ENCODE measurements around the gene OLFML2B. TPM values are rescaled to one million over a fixed set of nuclear protein-coding genes. Genes with fewer than 3 reads are reported as not detected.
A peak's percentile ranks its signal among the peaks of the same experiment; 100 is the strongest.

Gene OLFML2B
- total RNA-seq, 1 donor from 2014 or later: 29.7 TPM

DNA sequence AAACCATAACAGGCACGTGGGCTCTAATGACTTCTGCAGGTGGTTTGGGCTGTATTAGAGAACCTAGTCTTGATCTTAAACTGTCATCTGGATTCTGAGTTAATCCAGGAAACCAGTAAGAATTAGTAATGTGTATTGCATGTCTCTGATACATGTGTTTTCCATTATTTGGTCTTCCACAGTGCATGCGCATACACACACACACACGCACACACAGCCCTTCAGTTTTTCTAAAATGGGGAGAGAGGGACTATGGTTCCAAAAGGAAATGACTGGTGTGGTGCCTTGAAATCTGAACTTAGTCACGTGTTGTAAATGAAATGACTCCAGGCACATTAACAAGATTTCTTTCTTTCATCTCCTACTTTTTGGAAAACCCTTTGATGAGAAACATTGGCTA is 67.6 kb downstream of the OLFML2B start:
- Histone ChIP-seq H3K27ac (ENCODE audit: low read depth, low read length) (no peak overlapping the region), H3K4me1 (ENCODE audit: control insufficient read depth in 3 of 3, insufficient read depth in 3 of 3, low read length in 3 of 3) (peaks cover 5 to 10% (median 9%) of the 10 kb centered on the region in 3 donors), H3K9me3 (ENCODE audit: control insufficient read depth in 3 of 3, low read length in 3 of 3) (no peaks in the 10 kb centered on the region), H3K4me3 (ENCODE audit: low read length in 3 of 3) (no peak overlapping the region), H3K27me3 (ENCODE audit: control insufficient read depth in 3 of 3, insufficient read depth in 3 of 3, low read length in 3 of 3) (no peaks in the 10 kb centered on the region), H3K9ac (ENCODE audit: low read depth in 1 of 3, low read length in 3 of 3) (no peak overlapping the region), H3K36me3 (ENCODE audit: control insufficient read depth in 3 of 3, insufficient read depth in 3 of 3, low read length in 3 of 3) (peaks cover 0 to 9% (median 6%) of the 10 kb centered on the region in 3 donors)

DNA sequence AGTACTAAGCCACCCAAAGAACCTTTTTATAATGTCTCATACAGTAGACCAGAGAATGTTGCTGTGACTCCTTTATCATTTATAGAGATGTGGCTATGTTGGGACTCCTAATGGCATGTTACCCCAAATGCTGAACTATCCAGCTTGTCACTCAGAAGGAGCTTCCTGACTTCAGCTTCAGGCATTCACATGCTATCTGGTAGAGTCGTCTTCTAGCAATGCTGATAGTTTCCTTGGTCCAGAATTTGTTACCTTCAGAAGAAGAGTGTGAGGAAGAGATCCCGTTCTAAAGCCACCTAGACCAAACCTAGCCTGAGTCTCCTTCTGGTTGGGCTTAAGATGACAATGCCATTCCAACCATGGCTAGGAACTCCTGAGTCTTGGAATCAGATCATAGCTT is 68.1 kb downstream of the OLFML2B start:
- H3K4me3 ChIP-seq (ENCODE audit: low read length in 3 of 3): no peak overlapping the region
- no peak overlapping the region for H3K27ac ChIP-seq (ENCODE audit: low read depth, low read length)
- no peaks in the 10 kb centered on the region for H3K27me3 ChIP-seq (ENCODE audit: control insufficient read depth in 3 of 3, insufficient read depth in 3 of 3, low read length in 3 of 3)
- no peaks in the 10 kb centered on the region for H3K9me3 ChIP-seq (ENCODE audit: control insufficient read depth in 3 of 3, low read length in 3 of 3)
- H3K36me3 ChIP-seq (ENCODE audit: control insufficient read depth in 3 of 3, insufficient read depth in 3 of 3, low read length in 3 of 3): peaks cover 0 to 9% (median 6%) of the 10 kb centered on the region in 3 donors
- no peak overlapping the region for H3K9ac ChIP-seq (ENCODE audit: low read depth in 1 of 3, low read length in 3 of 3)
- H3K4me1 ChIP-seq (ENCODE audit: control insufficient read depth in 3 of 3, insufficient read depth in 3 of 3, low read length in 3 of 3): peaks cover 4 to 11% (median 9%) of the 10 kb centered on the region in 3 donors

DNA sequence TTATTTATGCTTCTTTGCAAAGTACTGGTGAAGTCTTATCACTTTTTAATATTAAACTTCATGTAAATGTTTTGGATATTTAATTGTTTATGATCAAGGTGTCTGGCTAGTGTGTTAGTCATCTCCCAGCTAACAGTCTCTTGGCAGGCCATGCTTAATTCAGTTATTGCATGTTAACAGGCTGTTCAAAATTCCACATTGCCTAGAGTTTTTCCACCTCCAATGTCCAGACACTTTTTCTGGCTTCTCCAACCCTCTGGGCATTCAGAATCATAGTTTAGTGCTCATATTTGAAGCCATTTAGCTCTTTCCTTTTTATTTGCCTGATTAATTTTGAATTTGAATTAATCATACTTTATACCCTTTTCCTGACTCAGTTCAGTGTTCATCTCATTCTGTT is 69.2 kb downstream of the OLFML2B start:
- Histone ChIP-seq H3K9ac (ENCODE audit: low read depth in 1 of 3, low read length in 3 of 3) (no peak overlapping the region), H3K4me3 (ENCODE audit: low read length in 3 of 3) (no peak overlapping the region), H3K27me3 (ENCODE audit: control insufficient read depth in 3 of 3, insufficient read depth in 3 of 3, low read length in 3 of 3) (no peaks in the 10 kb centered on the region), H3K4me1 (ENCODE audit: control insufficient read depth in 3 of 3, insufficient read depth in 3 of 3, low read length in 3 of 3) (peaks cover 14 to 22% (median 17%) of the 10 kb centered on the region in 3 donors), H3K9me3 (ENCODE audit: control insufficient read depth in 3 of 3, low read length in 3 of 3) (no peaks in the 10 kb centered on the region), H3K27ac (ENCODE audit: low read depth, low read length) (no peak overlapping the region), H3K36me3 (ENCODE audit: control insufficient read depth in 3 of 3, insufficient read depth in 3 of 3, low read length in 3 of 3) (peaks cover 0 to 6% (median 5%) of the 10 kb centered on the region in 3 donors)

DNA sequence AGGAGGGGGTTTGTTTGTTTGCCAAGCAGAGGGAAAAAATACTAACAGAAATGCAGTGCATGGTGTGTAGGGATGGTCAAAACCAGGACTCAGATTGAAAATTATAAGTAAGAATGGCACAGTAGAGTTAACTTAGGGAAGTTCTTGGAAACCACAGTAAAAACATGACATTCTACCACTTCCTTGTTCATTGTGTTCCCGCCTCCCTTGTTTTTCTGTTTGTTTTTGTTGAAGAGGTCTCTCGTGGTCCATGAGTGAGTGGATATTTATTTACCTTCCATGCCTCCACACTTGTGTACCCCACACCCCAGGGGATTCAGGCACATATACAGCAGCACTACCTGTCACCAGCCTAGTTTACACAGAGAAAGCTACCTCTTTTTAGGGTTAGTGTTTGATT is 69.6 kb downstream of the OLFML2B start:
- Histone ChIP-seq H3K4me3 (ENCODE audit: low read length in 3 of 3) (no peak overlapping the region), H3K9me3 (ENCODE audit: control insufficient read depth in 3 of 3, low read length in 3 of 3) (no peaks in the 10 kb centered on the region), H3K27ac (ENCODE audit: low read depth, low read length) (no peak overlapping the region), H3K36me3 (ENCODE audit: control insufficient read depth in 3 of 3, insufficient read depth in 3 of 3, low read length in 3 of 3) (peaks cover 0 to 6% (median 5%) of the 10 kb centered on the region in 3 donors), H3K4me1 (ENCODE audit: control insufficient read depth in 3 of 3, insufficient read depth in 3 of 3, low read length in 3 of 3) (peaks cover 18 to 26% (median 21%) of the 10 kb centered on the region in 3 donors), H3K27me3 (ENCODE audit: control insufficient read depth in 3 of 3, insufficient read depth in 3 of 3, low read length in 3 of 3) (no peaks in the 10 kb centered on the region), H3K9ac (ENCODE audit: low read depth in 1 of 3, low read length in 3 of 3) (no peak overlapping the region)

DNA sequence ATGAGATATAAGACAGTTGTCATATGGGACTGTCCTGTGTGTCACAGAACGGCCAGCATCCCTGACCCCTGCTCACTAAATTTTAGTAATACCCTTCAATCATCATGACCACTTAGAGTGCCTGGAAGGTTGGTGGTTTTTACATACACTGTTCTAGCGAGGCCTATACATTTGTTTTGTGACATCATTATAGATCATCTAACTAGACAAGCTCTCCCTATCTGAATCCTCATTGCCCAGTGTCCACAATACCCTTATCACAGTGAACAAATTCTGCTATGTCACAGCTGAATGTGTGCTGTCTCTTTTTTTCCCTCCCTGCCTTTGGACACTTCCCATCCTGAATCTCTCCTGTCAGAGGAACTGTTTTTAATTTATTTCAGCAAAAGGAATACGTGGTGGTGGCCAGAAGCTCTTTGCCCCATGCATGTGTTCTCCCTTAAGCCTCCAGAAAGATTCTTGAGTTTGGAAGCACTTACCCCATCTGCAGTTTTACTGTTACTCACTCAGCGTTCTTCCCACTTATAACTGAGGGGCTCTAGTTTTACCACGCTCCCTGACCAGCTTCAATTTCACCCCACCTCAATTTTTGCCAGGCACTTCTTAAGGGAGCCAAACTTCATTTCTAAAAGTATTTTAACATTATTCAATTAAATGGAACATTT is 70.3 kb downstream of the OLFML2B start:
- Histone ChIP-seq H3K4me1 (ENCODE audit: control insufficient read depth in 3 of 3, insufficient read depth in 3 of 3, low read length in 3 of 3) (peaks cover 24 to 32% (median 27%) of the 10 kb centered on the region in 3 donors), H3K27ac (ENCODE audit: low read depth, low read length) (no peak overlapping the region), H3K27me3 (ENCODE audit: control insufficient read depth in 3 of 3, insufficient read depth in 3 of 3, low read length in 3 of 3) (no peaks in the 10 kb centered on the region), H3K9me3 (ENCODE audit: control insufficient read depth in 3 of 3, low read length in 3 of 3) (no peaks in the 10 kb centered on the region), H3K4me3 (ENCODE audit: low read length in 3 of 3) (no peak overlapping the region), H3K9ac (ENCODE audit: low read depth in 1 of 3, low read length in 3 of 3) (no peak overlapping the region), H3K36me3 (ENCODE audit: control insufficient read depth in 3 of 3, insufficient read depth in 3 of 3, low read length in 3 of 3) (peaks cover 0 to 2% (median under 1%) of the 10 kb centered on the region in 3 donors)

DNA sequence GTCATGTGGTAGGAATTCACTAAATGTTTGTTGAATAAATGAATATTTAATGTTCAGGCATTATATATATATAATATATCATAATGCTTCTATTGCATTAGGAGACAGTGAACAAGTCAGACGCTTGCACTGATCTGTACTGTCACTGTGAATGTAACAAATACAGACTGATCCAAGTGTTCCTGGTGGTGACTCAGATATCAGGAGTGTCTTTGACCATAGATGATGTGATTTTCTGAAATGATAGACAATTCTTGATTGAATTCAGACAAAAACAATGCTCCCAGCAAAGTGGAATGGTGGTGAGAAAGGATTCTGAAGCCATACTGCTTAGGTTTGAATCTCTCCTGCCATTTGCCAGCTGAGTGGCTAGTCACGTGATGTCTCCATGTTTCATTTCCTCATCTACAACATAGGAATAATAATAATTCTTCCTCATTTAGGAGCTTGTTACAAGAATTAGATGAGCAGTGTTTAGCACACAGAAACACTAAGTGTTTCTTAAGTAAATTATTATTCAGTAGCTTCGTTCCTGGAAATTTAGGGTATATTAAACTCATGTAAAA is 71.0 kb downstream of the OLFML2B start:
- no peaks in the 10 kb centered on the region for H3K27me3 ChIP-seq (ENCODE audit: control insufficient read depth in 3 of 3, insufficient read depth in 3 of 3, low read length in 3 of 3)
- no peak overlapping the region for H3K4me3 ChIP-seq (ENCODE audit: low read length in 3 of 3)
- H3K36me3 ChIP-seq (ENCODE audit: control insufficient read depth in 3 of 3, insufficient read depth in 3 of 3, low read length in 3 of 3): no peaks in the 10 kb centered on the region
- H3K4me1 ChIP-seq (ENCODE audit: control insufficient read depth in 3 of 3, insufficient read depth in 3 of 3, low read length in 3 of 3): peaks cover 24 to 32% (median 27%) of the 10 kb centered on the region in 3 donors
- no peaks in the 10 kb centered on the region for H3K9me3 ChIP-seq (ENCODE audit: control insufficient read depth in 3 of 3, low read length in 3 of 3)
- no peak overlapping the region for H3K9ac ChIP-seq (ENCODE audit: low read depth in 1 of 3, low read length in 3 of 3)
- no peak overlapping the region for H3K27ac ChIP-seq (ENCODE audit: low read depth, low read length)

DNA sequence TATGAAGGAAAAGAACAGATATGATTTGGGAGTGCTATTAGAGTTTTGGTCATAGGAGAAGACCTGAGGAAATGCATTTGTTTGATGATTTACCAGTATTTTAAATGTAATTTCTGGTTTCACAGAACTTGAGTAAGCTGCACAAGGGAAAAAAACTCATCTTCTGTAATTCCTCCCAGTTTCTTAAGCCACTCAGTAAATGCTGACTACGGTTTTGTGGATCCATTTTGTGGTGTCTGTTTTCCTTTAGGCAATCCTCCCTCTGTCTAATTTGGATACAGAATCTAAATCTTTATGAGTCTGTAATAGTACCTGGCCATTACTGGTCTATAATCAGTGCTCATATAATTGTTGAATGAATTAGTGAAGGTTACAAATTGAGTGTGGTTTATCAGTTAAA is 72.0 kb downstream of the OLFML2B start:
- H3K4me1 ChIP-seq (ENCODE audit: control insufficient read depth in 3 of 3, insufficient read depth in 3 of 3, low read length in 3 of 3): peaks cover 24 to 34% (median 27%) of the 10 kb centered on the region in 3 donors
- H3K4me3 ChIP-seq (ENCODE audit: low read length in 3 of 3): no peak overlapping the region
- no peaks in the 10 kb centered on the region for H3K27me3 ChIP-seq (ENCODE audit: control insufficient read depth in 3 of 3, insufficient read depth in 3 of 3, low read length in 3 of 3)
- no peaks in the 10 kb centered on the region for H3K9me3 ChIP-seq (ENCODE audit: control insufficient read depth in 3 of 3, low read length in 3 of 3)
- H3K36me3 ChIP-seq (ENCODE audit: control insufficient read depth in 3 of 3, insufficient read depth in 3 of 3, low read length in 3 of 3): no peaks in the 10 kb centered on the region
- H3K27ac ChIP-seq (ENCODE audit: low read depth, low read length): no peak overlapping the region
- no peak overlapping the region for H3K9ac ChIP-seq (ENCODE audit: low read depth in 1 of 3, low read length in 3 of 3)

DNA sequence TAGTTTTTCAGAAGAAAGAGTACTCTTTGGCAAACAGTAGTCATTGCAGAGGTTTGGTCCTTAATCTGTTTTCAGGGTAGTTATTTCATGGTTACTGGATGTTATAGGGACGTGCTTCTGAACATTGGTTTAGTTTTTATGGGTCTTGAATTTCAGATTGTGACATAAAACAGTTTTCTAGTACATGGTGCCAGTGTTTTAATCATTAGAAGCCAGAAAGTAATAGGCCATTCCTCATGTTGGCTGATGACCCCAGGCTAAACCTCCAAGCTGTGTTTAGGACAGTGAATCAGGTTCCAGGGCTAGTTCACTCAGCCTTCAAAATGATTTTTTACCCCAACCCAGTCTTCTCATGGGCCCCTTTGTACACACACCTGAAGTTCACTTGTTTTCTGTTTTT is 73.3 kb downstream of the OLFML2B start:
- Histone ChIP-seq H3K4me3 (ENCODE audit: low read length in 3 of 3) (no peak overlapping the region), H3K9me3 (ENCODE audit: control insufficient read depth in 3 of 3, low read length in 3 of 3) (no peaks in the 10 kb centered on the region), H3K4me1 (ENCODE audit: control insufficient read depth in 3 of 3, insufficient read depth in 3 of 3, low read length in 3 of 3) (peaks cover 20 to 39% (median 25%) of the 10 kb centered on the region in 3 donors), H3K9ac (ENCODE audit: low read depth in 1 of 3, low read length in 3 of 3) (no peak overlapping the region), H3K27ac (ENCODE audit: low read depth, low read length) (no peak overlapping the region), H3K27me3 (ENCODE audit: control insufficient read depth in 3 of 3, insufficient read depth in 3 of 3, low read length in 3 of 3) (no peaks in the 10 kb centered on the region), H3K36me3 (ENCODE audit: control insufficient read depth in 3 of 3, insufficient read depth in 3 of 3, low read length in 3 of 3) (no peaks in the 10 kb centered on the region)

DNA sequence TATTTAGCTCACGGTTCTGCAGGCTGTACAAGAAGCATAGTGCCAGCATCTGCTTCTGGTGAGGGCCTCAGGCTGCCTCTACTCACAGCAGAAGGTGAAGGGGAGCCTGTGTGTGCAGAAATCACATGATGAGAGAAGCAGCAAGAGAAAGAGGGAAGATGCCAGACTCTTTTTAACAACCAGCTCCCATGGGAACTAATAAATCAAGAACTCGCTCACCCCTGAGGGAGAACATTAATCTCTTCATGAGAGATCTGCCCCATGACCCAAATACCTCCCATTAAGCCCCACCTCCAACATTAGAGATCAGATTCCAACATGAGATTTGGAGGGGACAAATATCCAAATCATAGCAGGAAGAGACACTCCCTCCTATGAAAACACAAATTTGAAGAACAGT is 74.1 kb downstream of the OLFML2B start:
- peak overlapping the region; percentile 15 for H3K27ac ChIP-seq (ENCODE audit: low read depth, low read length)
- no peaks in the 10 kb centered on the region for H3K9me3 ChIP-seq (ENCODE audit: control insufficient read depth in 3 of 3, low read length in 3 of 3)
- H3K4me3 ChIP-seq (ENCODE audit: low read length in 3 of 3): no peak overlapping the region
- no peak overlapping the region for H3K9ac ChIP-seq (ENCODE audit: low read depth in 1 of 3, low read length in 3 of 3)
- H3K36me3 ChIP-seq (ENCODE audit: control insufficient read depth in 3 of 3, insufficient read depth in 3 of 3, low read length in 3 of 3): no peaks in the 10 kb centered on the region
- no peaks in the 10 kb centered on the region for H3K27me3 ChIP-seq (ENCODE audit: control insufficient read depth in 3 of 3, insufficient read depth in 3 of 3, low read length in 3 of 3)
- H3K4me1 ChIP-seq (ENCODE audit: control insufficient read depth in 3 of 3, insufficient read depth in 3 of 3, low read length in 3 of 3): peaks cover 20 to 46% (median 23%) of the 10 kb centered on the region in 3 donors

DNA sequence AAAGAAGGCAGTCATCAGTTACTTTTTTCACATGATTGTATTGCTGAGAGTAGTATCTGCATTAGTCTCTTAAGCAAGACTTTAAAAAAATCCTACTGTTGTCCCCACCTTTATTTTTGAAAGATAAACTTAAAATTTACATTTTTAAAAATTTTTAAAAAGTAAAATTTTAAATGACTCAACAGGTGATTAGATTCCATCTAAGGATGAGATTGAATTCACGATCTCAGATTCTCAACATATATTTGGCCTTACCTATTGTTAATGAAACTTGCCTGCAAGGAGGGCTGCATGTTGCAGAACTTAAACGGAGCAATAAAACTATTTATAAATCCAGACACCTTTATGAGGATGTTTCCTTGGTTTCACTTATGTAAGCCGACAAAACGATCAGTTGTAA is 75.2 kb downstream of the OLFML2B start:
- Histone ChIP-seq H3K27ac (ENCODE audit: low read depth, low read length) (peak overlapping the region; percentile 54), H3K4me3 (ENCODE audit: low read length in 3 of 3) (no peak overlapping the region)

More for the DNA sequence above, 75.2 kb downstream of the OLFML2B start:
- peaks cover 20 to 44% (median 20%) of the 10 kb centered on the region in 3 donors for H3K4me1 ChIP-seq (ENCODE audit: control insufficient read depth in 3 of 3, insufficient read depth in 3 of 3, low read length in 3 of 3)
- no peaks in the 10 kb centered on the region for H3K9me3 ChIP-seq (ENCODE audit: control insufficient read depth in 3 of 3, low read length in 3 of 3)
- H3K9ac ChIP-seq (ENCODE audit: low read depth in 1 of 3, low read length in 3 of 3): no peak overlapping the region
- H3K27me3 ChIP-seq (ENCODE audit: control insufficient read depth in 3 of 3, insufficient read depth in 3 of 3, low read length in 3 of 3): no peaks in the 10 kb centered on the region
- H3K36me3 ChIP-seq (ENCODE audit: control insufficient read depth in 3 of 3, insufficient read depth in 3 of 3, low read length in 3 of 3): peaks cover 0 to 2% (median 0%) of the 10 kb centered on the region in 3 donors
